Calu3 (cell line): Measurements from ENCODE around the gene CLECL1. TPM values are rescaled to one million over a fixed set of nuclear protein-coding genes. Genes with fewer than 3 reads are reported as not detected.

Experiments used
- BruUV-seq: library from RNA; stranded (reverse); fragments of 400-500 nt; replicated peaks from 2 replicates; lab custom pipeline; 2021; lab: Mats Ljungman, UMichigan
- CTCF ChIA-PET: fragments of 300-600 bp; sonication (Branson Sonifier 250); formaldehyde crosslinking; loops from one replicate; lab custom pipeline; 2022; ENCODE audit warnings: antibody characterized with exemption; lab: Charles Lee
- DNase-seq: peaks from one replicate; pipeline ENCODE4 v3.0.0; 2022
- H3K27ac Mint-ChIP-seq: one replicate; pipeline ENCODE4 v1.8.0; 2022; ENCODE audit warnings: mixed read lengths; ENCODE audit not compliant: unreplicated experiment
- H3K27me3 Mint-ChIP-seq: one replicate; pipeline ENCODE4 v1.8.0; 2022; ENCODE audit warnings: mixed read lengths; ENCODE audit not compliant: unreplicated experiment
- H3K36me3 Mint-ChIP-seq: one replicate; pipeline ENCODE4 v1.8.0; 2022; ENCODE audit warnings: mild to moderate bottlenecking, moderate library complexity, mixed read lengths; ENCODE audit not compliant: insufficient read depth, unreplicated experiment
- H3K4me1 Mint-ChIP-seq: one replicate; pipeline ENCODE4 v1.8.0; 2022; ENCODE audit warnings: mild to moderate bottlenecking, low read depth, mixed read lengths; ENCODE audit not compliant: unreplicated experiment
- H3K4me3 Mint-ChIP-seq: one replicate; pipeline ENCODE4 v1.8.0; 2022; ENCODE audit warnings: mild to moderate bottlenecking, low read depth, moderate library complexity, mixed read lengths; ENCODE audit not compliant: unreplicated experiment
- H3K9me3 Mint-ChIP-seq: one replicate; pipeline ENCODE4 v1.8.0; 2022; ENCODE audit warnings: low read depth, mixed read lengths; ENCODE audit not compliant: unreplicated experiment
- intact Hi-C: fragments of 100-400 bp; cut with micrococcal nuclease; formaldehyde crosslinking; loops from one replicate; pipeline ENCODE4 v1.10.0; 2022; ENCODE audit not compliant: unreplicated experiment
- total RNA-seq: library from RNA; stranded (reverse); gene quantifications from 2 replicates; pipeline ENCODE4 v1.2.3, GENCODE V29; 2022
- TF ChIP-seq, protein P1 (sequence below): fragments of 200-600 bp; IDR thresholded peaks from one replicate; pipeline ENCODE4 v1.8.0; 2022; ENCODE audit warnings: antibody characterized with exemption; ENCODE audit not compliant: unreplicated experiment

CLECL1 gene
- total RNA-seq, 1 experiment from 2014 or later: not detected

DNA sequence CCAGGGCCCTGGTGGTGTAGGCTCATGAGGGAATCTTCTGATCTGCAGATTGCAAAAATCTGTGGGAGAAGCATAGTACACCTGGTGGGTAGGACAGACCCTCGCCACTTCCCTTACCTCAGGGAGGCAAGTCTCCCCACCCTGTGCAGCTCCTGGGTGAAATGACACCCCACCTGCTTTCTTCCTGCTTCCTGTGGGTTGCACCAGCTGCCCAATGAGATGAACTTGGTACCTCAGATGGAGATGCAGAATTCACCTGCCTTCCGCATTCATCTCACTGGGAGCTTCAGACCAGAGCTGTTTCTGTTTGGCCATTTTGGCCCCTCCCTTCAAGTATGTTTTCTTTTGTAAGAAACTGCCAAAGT is 58.7 kb downstream of the CLECL1 start:
- no peak overlapping the region for H3K27ac Mint-ChIP-seq
- intact Hi-C loops: no loop called here
- peaks cover 8% of the 10 kb centered on the region for H3K4me1 Mint-ChIP-seq
- DNase-seq: no peak
- CTCF ChIA-PET: no interaction called here
- TF ChIP-seq, protein P1, sequence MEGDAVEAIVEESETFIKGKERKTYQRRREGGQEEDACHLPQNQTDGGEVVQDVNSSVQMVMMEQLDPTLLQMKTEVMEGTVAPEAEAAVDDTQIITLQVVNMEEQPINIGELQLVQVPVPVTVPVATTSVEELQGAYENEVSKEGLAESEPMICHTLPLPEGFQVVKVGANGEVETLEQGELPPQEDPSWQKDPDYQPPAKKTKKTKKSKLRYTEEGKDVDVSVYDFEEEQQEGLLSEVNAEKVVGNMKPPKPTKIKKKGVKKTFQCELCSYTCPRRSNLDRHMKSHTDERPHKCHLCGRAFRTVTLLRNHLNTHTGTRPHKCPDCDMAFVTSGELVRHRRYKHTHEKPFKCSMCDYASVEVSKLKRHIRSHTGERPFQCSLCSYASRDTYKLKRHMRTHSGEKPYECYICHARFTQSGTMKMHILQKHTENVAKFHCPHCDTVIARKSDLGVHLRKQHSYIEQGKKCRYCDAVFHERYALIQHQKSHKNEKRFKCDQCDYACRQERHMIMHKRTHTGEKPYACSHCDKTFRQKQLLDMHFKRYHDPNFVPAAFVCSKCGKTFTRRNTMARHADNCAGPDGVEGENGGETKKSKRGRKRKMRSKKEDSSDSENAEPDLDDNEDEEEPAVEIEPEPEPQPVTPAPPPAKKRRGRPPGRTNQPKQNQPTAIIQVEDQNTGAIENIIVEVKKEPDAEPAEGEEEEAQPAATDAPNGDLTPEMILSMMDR: no peak
- no peak overlapping the region for H3K4me3 Mint-ChIP-seq
- H3K27me3 Mint-ChIP-seq: no peaks in the 10 kb centered on the region
- no TSS peak for BruUV-seq
- peaks cover 4% of the 10 kb centered on the region for H3K9me3 Mint-ChIP-seq
- no peaks in the 10 kb centered on the region for H3K36me3 Mint-ChIP-seq

DNA sequence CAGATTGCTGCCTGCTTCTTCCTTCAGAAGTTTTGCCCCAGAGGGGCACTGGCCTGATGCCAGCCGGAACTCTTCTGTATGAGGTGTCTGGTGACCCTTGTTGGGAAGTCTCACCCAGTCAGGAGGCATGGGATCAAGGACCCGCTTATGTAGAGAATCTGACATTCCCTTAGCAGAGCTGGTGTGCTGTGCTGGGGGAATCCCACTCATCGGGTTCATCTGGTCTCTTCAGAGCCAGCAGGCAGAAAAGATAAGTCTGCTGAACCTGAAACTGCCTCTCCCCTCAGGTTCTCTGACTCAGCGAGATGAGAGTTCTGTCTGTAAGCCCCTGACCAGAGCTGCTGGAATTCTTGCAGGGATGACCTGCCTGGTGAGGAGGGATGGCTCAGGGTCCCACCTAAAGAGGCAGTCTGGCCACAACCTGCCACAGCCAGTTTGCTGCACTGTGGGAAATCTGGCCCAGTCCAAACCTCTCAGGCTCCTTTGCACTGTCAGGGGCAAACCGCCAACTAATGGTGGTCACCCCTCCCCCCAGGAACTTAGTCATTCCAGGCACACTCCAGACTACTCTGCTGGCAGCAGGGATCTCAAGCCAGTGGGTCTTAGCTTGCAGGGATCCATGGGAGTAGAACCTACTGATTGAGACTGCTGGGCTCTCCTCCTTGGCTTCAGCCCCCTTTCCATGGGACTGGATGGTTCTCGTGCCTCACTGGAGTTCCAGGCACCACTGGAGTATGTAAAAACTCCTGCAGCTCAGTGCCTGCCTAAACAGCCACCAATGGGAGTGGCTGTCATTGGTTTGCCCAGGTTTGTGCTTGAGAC is 59.3 kb downstream of the CLECL1 start:
- peaks cover 4% of the 10 kb centered on the region for H3K9me3 Mint-ChIP-seq
- H3K27ac Mint-ChIP-seq: no peak overlapping the region
- no TSS peak for BruUV-seq
- intact Hi-C loops: no loop called here
- H3K36me3 Mint-ChIP-seq: no peaks in the 10 kb centered on the region
- peaks cover 8% of the 10 kb centered on the region for H3K4me1 Mint-ChIP-seq
- CTCF ChIA-PET: interaction anchor here (1.1 kb wide), 1 partner anchor 27 kb away, joined by 3 read pairs; no protein-coding TSS in a partner anchor
- H3K27me3 Mint-ChIP-seq: no peaks in the 10 kb centered on the region
- DNase-seq: peak; percentile 55
- TF ChIP-seq, protein P1: no peak
- no peak overlapping the region for H3K4me3 Mint-ChIP-seq

Other genes with a start within 250 kb of the CLECL1 start
- gene KLRB1, start 125.2 kb downstream of the CLECL1 start, total RNA-seq: not detected in 2 replicates
- gene CLEC2D, start 63.4 kb downstream of the CLECL1 start, total RNA-seq: 5.8 and 9.5 TPM in 2 replicates
- gene CD69, start 27.8 kb upstream of the CLECL1 start, total RNA-seq: 1.7 and 2.6 TPM in 2 replicates
- 0.32 TPM in 1 of 2 replicates, not detected in the other for gene KLRF1, start 94.4 kb upstream of the CLECL1 start, total RNA-seq
- gene CLEC2B, start 136.3 kb upstream of the CLECL1 start, total RNA-seq: 0.51 TPM in 1 of 2 replicates, not detected in the other
- not detected in 2 replicates for gene KLRF2, start 148.4 kb upstream of the CLECL1 start, total RNA-seq
- not detected in 2 replicates for gene CLEC2A, start 199.3 kb upstream of the CLECL1 start, total RNA-seq
- not detected in 2 replicates for gene CLEC12A, start 238.3 kb upstream of the CLECL1 start, total RNA-seq